IMR-90 (cell line): ENCODE results near the gene MET. TPM values are rescaled to one million over a fixed set of nuclear protein-coding genes. Genes with fewer than 3 reads are reported as not detected.

Experiments used
- ATAC-seq: fragments of 200-7000 bp; cut with Tn5 transposase; 2 replicates; pipeline ENCODE4 v1.9.1; 2020; ENCODE audit warnings: low read depth, mild to moderate bottlenecking, moderate library complexity
- BruUV-seq: library from RNA; stranded (reverse); fragments of 400-500 nt; replicated peaks from 2 replicates; lab custom pipeline; 2021; lab: Mats Ljungman, UMichigan
- CTCF ChIA-PET: fragments of 300-600 bp; formaldehyde crosslinking; extraction: SDS; loops from one replicate; lab custom pipeline; 2021; ENCODE audit warnings: antibody characterized with exemption; lab: Yijun Ruan, JAX
- POLR2A ChIA-PET: fragments of 300-600 bp; sonication (Branson Sonifier 250); formaldehyde crosslinking; loops from one replicate; lab custom pipeline; 2022; ENCODE audit warnings: antibody characterized with exemption; ENCODE audit not compliant: unreplicated experiment; lab: Charles Lee
- DNase-seq: peaks from one replicate; pipeline ENCODE4 v3.0.0; 2013
- H2AFZ ChIP-seq: replicated peaks from 2 replicates; pipeline ENCODE3; 2013; ENCODE audit warnings: low read length, mild to moderate bottlenecking; ENCODE audit not compliant: poor library complexity
- H2AK5ac ChIP-seq: 2 replicates; pipeline ENCODE4 v1.6.1; 2013; ENCODE audit warnings: low read depth, low read length, inconsistent platforms
- H2AK9ac ChIP-seq: replicated peaks from 2 replicates; pipeline ENCODE3; 2013; ENCODE audit warnings: mild to moderate bottlenecking, low read depth, low read length, moderate library complexity; ENCODE audit not compliant: poor library complexity
- H2BK120ac ChIP-seq: 2 replicates; pipeline ENCODE4 v1.6.1; 2013; ENCODE audit warnings: low read depth, low read length, inconsistent platforms
- H2BK15ac ChIP-seq: 3 replicates; pipeline ENCODE4 v1.6.1; 2013; ENCODE audit warnings: low read depth, low read length, inconsistent platforms
- H2BK20ac ChIP-seq: 2 replicates; pipeline ENCODE4 v1.6.1; 2013; ENCODE audit warnings: low read depth, mild to moderate bottlenecking, inconsistent platforms, low read length, moderate library complexity
- H2BK5ac ChIP-seq: 2 replicates; pipeline ENCODE4 v1.6.1; 2013; ENCODE audit warnings: mild to moderate bottlenecking, low read depth, low read length, inconsistent platforms; ENCODE audit not compliant: poor library complexity, severe bottlenecking
- H3K14ac ChIP-seq: replicated peaks from 2 replicates; pipeline ENCODE4 v1.6.1; 2013; ENCODE audit warnings: low read depth, low read length, inconsistent platforms
- H3K18ac ChIP-seq: 2 replicates; pipeline ENCODE4 v1.6.1; 2013; ENCODE audit warnings: low read depth, low read length, control low read depth
- H3K23ac ChIP-seq: 2 replicates; pipeline ENCODE4 v1.6.1; 2013; ENCODE audit warnings: low read depth, low read length, inconsistent platforms
- H3K27ac ChIP-seq: 2 replicates; pipeline ENCODE4 v1.5.1; 2013; ENCODE audit warnings: mild to moderate bottlenecking, control low read depth, low read length; ENCODE audit not compliant: insufficient read depth
- H3K27me3 ChIP-seq: 2 replicates; pipeline ENCODE4 v1.6.1; 2013; ENCODE audit warnings: low read length; ENCODE audit not compliant: control insufficient read depth, insufficient read depth
- H3K36me3 ChIP-seq: 2 replicates; pipeline ENCODE4 v1.6.1; 2013; ENCODE audit warnings: low read length, mixed read lengths; ENCODE audit not compliant: control insufficient read depth, insufficient read depth
- H3K4ac ChIP-seq: 2 replicates; pipeline ENCODE4 v1.6.1; 2013; ENCODE audit warnings: low read depth, low read length, inconsistent platforms
- H3K4me1 ChIP-seq: 2 replicates; pipeline ENCODE4 v1.6.1; 2013; ENCODE audit warnings: low read length, mixed read lengths; ENCODE audit not compliant: control insufficient read depth, insufficient read depth
- H3K4me2 ChIP-seq: 2 replicates; pipeline ENCODE4 v1.6.1; 2013; ENCODE audit warnings: low read depth, mild to moderate bottlenecking, control low read depth, low read length, moderate library complexity
- H3K4me3 ChIP-seq: 2 replicates; pipeline ENCODE4 v1.5.1; 2013; ENCODE audit warnings: low read depth, mild to moderate bottlenecking, control low read depth, low read length, moderate library complexity; ENCODE audit not compliant: insufficient read depth
- H3K56ac ChIP-seq: 2 replicates; pipeline ENCODE4 v1.6.1; 2013; ENCODE audit warnings: low read length, inconsistent platforms; ENCODE audit not compliant: insufficient read depth; ENCODE audit errors: extremely low read depth
- H3K79me1 ChIP-seq, 2 experiments: 2 replicates each; pipeline ENCODE4 v1.6.1; 2013; ENCODE audit warnings: low read length in 2 of 2, inconsistent platforms in 1 of 2, low read depth in 1 of 2
- H3K9ac ChIP-seq: 2 replicates; pipeline ENCODE4 v1.6.1; 2013; ENCODE audit warnings: low read depth, low read length, control low read depth
- H3K9me1 ChIP-seq: 2 replicates; pipeline ENCODE4 v1.6.1; 2013; ENCODE audit warnings: low read length, inconsistent platforms; ENCODE audit not compliant: insufficient read depth
- H3K9me3 ChIP-seq: 2 replicates; pipeline ENCODE4 v1.6.1; 2013; ENCODE audit warnings: low read length; ENCODE audit not compliant: control insufficient read depth, insufficient read depth
- H4K20me1 ChIP-seq: 2 replicates; pipeline ENCODE4 v1.6.1; 2013; ENCODE audit warnings: low read length, inconsistent platforms; ENCODE audit not compliant: insufficient read depth
- H4K5ac ChIP-seq: 2 replicates; pipeline ENCODE4 v1.6.1; 2013; ENCODE audit warnings: mild to moderate bottlenecking, low read depth, low read length, control low read depth
- H4K8ac ChIP-seq, 2 experiments: 2 replicates each; pipeline ENCODE4 v1.6.1; 2013; ENCODE audit warnings: low read depth in 2 of 2, low read length in 2 of 2, control low read depth in 1 of 2, inconsistent platforms in 1 of 2
- H4K91ac ChIP-seq: 2 replicates; pipeline ENCODE4 v1.6.1; 2013; ENCODE audit warnings: low read depth, low read length, inconsistent platforms; ENCODE audit not compliant: insufficient read depth
- BHLHE40 ChIP-seq: fragments of 150-350 bp; IDR thresholded peaks from 2 replicates; pipeline ENCODE4 v1.6.1; 2016; ENCODE audit warnings: mild to moderate bottlenecking, low read depth, low read length
- CEBPB ChIP-seq: IDR thresholded peaks from 2 replicates; pipeline ENCODE4 v1.6.1; 2012; ENCODE audit warnings: low read depth, low read length, improper control_type of control experiment
- CHD1 ChIP-seq: IDR thresholded peaks from 2 replicates; pipeline ENCODE4 v1.6.1; 2012; ENCODE audit warnings: low read depth, low read length, improper control_type of control experiment
- FOS ChIP-seq: fragments of 150-350 bp; IDR thresholded peaks from 2 replicates; pipeline ENCODE4 v1.6.1; 2016; ENCODE audit warnings: low read depth, low read length
- MAFK ChIP-seq: IDR thresholded peaks from 2 replicates; pipeline ENCODE4 v1.6.1; 2012; ENCODE audit warnings: low read depth, low read length, improper control_type of control experiment
- MAZ ChIP-seq: IDR thresholded peaks from 2 replicates; pipeline ENCODE4 v1.6.1; 2012; ENCODE audit warnings: low read depth, mild to moderate bottlenecking, low read length, improper control_type of control experiment, moderate library complexity, borderline replicate concordance
- NFE2L2 ChIP-seq: fragments of 150-350 bp; IDR thresholded peaks from 2 replicates; pipeline ENCODE4 v1.6.1; 2016; ENCODE audit warnings: low read depth, mild to moderate bottlenecking, low read length
- RAD21 ChIP-seq: IDR thresholded peaks from 2 replicates; pipeline ENCODE4 v1.6.1; 2012; ENCODE audit warnings: low read length, improper control_type of control experiment
- RCOR1 ChIP-seq: IDR thresholded peaks from 2 replicates; pipeline ENCODE4 v1.6.1; 2012; ENCODE audit warnings: mild to moderate bottlenecking, low read length, improper control_type of control experiment; ENCODE audit not compliant: insufficient replicate concordance
- RFX5 ChIP-seq: IDR thresholded peaks from 2 replicates; pipeline ENCODE4 v1.8.0; 2012; ENCODE audit warnings: low read depth, mild to moderate bottlenecking, low read length, moderate library complexity
- SMC3 ChIP-seq: fragments of 150-350 bp; IDR thresholded peaks from 2 replicates; pipeline ENCODE4 v1.6.1; 2016; ENCODE audit warnings: low read depth, mild to moderate bottlenecking, antibody characterized with exemption, low read length, moderate library complexity
- WGBS, 2 experiments: methylation state at CpG; one replicate each; pipeline versions ENCODE4 v1.1.5 to v1.1.7; 2013; ENCODE audit warnings: missing lambda C conversion rate in 2 of 2; ENCODE audit not compliant: insufficient read length in 1 of 2; ENCODE audit errors: extremely low coverage in 2 of 2; 5-methylcytosine and 5-hydroxymethylcytosine counted together
- dilution Hi-C: fragments of 300-500 bp; cut with HindIII; formaldehyde crosslinking; loops from one replicate; pipeline ENCODE4 v1.14.3; 2018; ENCODE audit warnings: low sequenced_read_pairs; ENCODE audit not compliant: unreplicated experiment
- in situ Hi-C: fragments of 300-500 bp; cut with MboI; formaldehyde crosslinking; loops from 3 replicates; pipeline ENCODE4 v1.14.3; 2019; ENCODE audit warnings: low sequenced_read_pairs, inconsistent platforms, mixed read lengths
- intact Hi-C: fragments of 100-400 bp; cut with micrococcal nuclease; formaldehyde crosslinking; loops from 2 replicates; pipeline ENCODE4 v1.10.0; 2022
- polyA plus RNA-seq, 3 experiments: library from polyadenylated mRNA; depleted of rRNA; stranded (reverse); fragments of >200 nt; gene quantifications; 2 replicates each; pipeline ENCODE4 v1.2.3, GENCODE V29; 2012; ENCODE audit warnings: low replicate concordance in 1 of 3
- total RNA-seq: library from RNA; depleted of rRNA; stranded (reverse); fragments of >200 nt; gene quantifications from 2 replicates; pipeline ENCODE4 v1.2.3, GENCODE V29; 2012
- TF ChIP-seq, protein P1 (sequence below): conservative IDR thresholded peaks from 2 replicates; pipeline ENCODE4 v1.5.1; 2012; ENCODE audit warnings: mild to moderate bottlenecking, low read depth, low read length, improper control_type of control experiment
- TF ChIP-seq, protein P2 (sequence below): fragments of 150-350 bp; IDR thresholded peaks from 2 replicates; pipeline ENCODE4 v1.6.1; 2017; ENCODE audit warnings: mild to moderate bottlenecking, antibody characterized with exemption, low read length, low read depth
- TF ChIP-seq, protein P3 (sequence below): fragments of 150-350 bp; IDR thresholded peaks from 2 replicates; pipeline ENCODE4 v1.6.1; 2016; ENCODE audit warnings: low read depth, mild to moderate bottlenecking, low read length, moderate library complexity, borderline replicate concordance

Gene MET
- total and polyA plus RNA-seq, 2 of the 4 experiments (the other 2 are of a cell fraction), result 15.0 to 84.6 TPM

DNA sequence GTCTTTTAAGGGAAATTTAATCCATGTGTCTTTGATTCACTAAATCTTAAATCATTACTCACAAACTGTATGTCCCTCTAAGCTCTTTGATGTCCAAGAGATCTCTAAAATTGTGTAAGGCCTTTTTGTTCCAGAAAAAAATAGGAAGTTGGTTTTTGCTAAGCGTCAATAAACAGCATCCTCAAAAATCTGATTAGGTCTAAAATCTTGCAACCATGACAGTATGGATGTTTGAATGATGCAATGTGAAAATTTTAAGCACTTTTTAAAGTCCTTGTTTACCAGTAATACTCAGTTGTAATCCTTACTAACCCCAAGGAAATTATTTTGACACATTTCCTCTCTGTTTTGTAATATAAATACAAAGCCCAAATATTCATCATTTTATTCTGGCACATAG is 6.8 kb downstream of the MET start:
- H2BK5ac ChIP-seq, result no peak overlapping the region
- H3K27ac ChIP-seq, result no peak overlapping the region
- peaks cover 18 to 28% of the 10 kb centered on the region in 2 experiments; a peak in 3 of 4 replicates for H3K79me1 ChIP-seq
- no peaks in the 10 kb centered on the region for H3K9me3 ChIP-seq
- H2AFZ ChIP-seq, result no peak overlapping the region
- H3K4ac ChIP-seq, result no peak overlapping the region
- POLR2A ChIA-PET, result no interaction called here
- no peak overlapping the region for H3K18ac ChIP-seq
- H3K23ac ChIP-seq, result no peak overlapping the region
- H3K27me3 ChIP-seq, result no peaks in the 10 kb centered on the region
- no peak for ATAC-seq
- H4K8ac ChIP-seq, result no peak overlapping the region
- no peak overlapping the region for H4K5ac ChIP-seq
- no peak overlapping the region for H3K4me2 ChIP-seq
- no peak overlapping the region for H2BK20ac ChIP-seq
- no peaks in the 10 kb centered on the region for H3K36me3 ChIP-seq
- no peak overlapping the region for H3K4me3 ChIP-seq
- H4K20me1 ChIP-seq, result no peaks in the 10 kb centered on the region
- H3K9ac ChIP-seq, result no peak overlapping the region
- peaks cover 3% of the 10 kb centered on the region; the same call in 1 of the 2 replicates for H3K9me1 ChIP-seq
- dilution Hi-C loops (no loop called here), intact Hi-C loops (no loop called here), in situ Hi-C loops (no loop called here)
- WGBS, 2 experiments, result no CpG with 5 or more reads among the region's 1 CpG
- H3K56ac ChIP-seq, result no peak overlapping the region
- no peak overlapping the region for H2AK5ac ChIP-seq
- no peak overlapping the region for H2AK9ac ChIP-seq
- H3K14ac ChIP-seq, result no peak overlapping the region
- CTCF ChIA-PET, result no interaction called here
- H2BK15ac ChIP-seq, result no peak overlapping the region
- BruUV-seq, result no TSS peak
- TF ChIP-seq RAD21 (no peak), NFE2L2 (no peak), RFX5 (no peak), RCOR1 (no peak), CHD1 (no peak), FOS (no peak), CEBPB (no peak), MAZ (no peak), SMC3 (no peak), BHLHE40 (no peak), MAFK (no peak)
- TF ChIP-seq, protein P1, sequence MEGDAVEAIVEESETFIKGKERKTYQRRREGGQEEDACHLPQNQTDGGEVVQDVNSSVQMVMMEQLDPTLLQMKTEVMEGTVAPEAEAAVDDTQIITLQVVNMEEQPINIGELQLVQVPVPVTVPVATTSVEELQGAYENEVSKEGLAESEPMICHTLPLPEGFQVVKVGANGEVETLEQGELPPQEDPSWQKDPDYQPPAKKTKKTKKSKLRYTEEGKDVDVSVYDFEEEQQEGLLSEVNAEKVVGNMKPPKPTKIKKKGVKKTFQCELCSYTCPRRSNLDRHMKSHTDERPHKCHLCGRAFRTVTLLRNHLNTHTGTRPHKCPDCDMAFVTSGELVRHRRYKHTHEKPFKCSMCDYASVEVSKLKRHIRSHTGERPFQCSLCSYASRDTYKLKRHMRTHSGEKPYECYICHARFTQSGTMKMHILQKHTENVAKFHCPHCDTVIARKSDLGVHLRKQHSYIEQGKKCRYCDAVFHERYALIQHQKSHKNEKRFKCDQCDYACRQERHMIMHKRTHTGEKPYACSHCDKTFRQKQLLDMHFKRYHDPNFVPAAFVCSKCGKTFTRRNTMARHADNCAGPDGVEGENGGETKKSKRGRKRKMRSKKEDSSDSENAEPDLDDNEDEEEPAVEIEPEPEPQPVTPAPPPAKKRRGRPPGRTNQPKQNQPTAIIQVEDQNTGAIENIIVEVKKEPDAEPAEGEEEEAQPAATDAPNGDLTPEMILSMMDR, result no peak
- TF ChIP-seq, protein P2, sequence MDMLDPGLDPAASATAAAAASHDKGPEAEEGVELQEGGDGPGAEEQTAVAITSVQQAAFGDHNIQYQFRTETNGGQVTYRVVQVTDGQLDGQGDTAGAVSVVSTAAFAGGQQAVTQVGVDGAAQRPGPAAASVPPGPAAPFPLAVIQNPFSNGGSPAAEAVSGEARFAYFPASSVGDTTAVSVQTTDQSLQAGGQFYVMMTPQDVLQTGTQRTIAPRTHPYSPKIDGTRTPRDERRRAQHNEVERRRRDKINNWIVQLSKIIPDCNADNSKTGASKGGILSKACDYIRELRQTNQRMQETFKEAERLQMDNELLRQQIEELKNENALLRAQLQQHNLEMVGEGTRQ, result no peak
- TF ChIP-seq, protein P3, sequence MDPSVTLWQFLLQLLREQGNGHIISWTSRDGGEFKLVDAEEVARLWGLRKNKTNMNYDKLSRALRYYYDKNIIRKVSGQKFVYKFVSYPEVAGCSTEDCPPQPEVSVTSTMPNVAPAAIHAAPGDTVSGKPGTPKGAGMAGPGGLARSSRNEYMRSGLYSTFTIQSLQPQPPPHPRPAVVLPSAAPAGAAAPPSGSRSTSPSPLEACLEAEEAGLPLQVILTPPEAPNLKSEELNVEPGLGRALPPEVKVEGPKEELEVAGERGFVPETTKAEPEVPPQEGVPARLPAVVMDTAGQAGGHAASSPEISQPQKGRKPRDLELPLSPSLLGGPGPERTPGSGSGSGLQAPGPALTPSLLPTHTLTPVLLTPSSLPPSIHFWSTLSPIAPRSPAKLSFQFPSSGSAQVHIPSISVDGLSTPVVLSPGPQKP, result no peak
- H4K91ac ChIP-seq, result no peak overlapping the region
- no peak overlapping the region for H2BK120ac ChIP-seq
- peaks cover 3% of the 10 kb centered on the region for H3K4me1 ChIP-seq
- DNase-seq, result no peak
